ENCODE data around the gene PTH. TPM values are rescaled to one million over a fixed set of nuclear protein-coding genes. Genes with fewer than 3 reads are reported as not detected.

Gene PTH
- total RNA-seq, 2 experiments from 2014 or later: not detected

GRCh38 chr11:13446444-13446843, 49.4 kb downstream of the PTH start:
- peaks cover 32% of the 10 kb centered on the region for H3K4me1 Mint-ChIP-seq (ENCODE audit: low read depth)
- intact Hi-C loops (cut with micrococcal nuclease): no loop called here
- H3K9me3 Mint-ChIP-seq: peaks cover 15% of the 10 kb centered on the region
- H3K36me3 Mint-ChIP-seq: peaks cover 7% of the 10 kb centered on the region
- no peak for DNase-seq
- no peaks in the 10 kb centered on the region for H3K27me3 Mint-ChIP-seq
- no peak overlapping the region for H3K4me3 Mint-ChIP-seq
- POLR2A ChIA-PET: no interaction called here
- H3K27ac Mint-ChIP-seq: no peak overlapping the region
- CTCF ChIA-PET: no interaction called here

GRCh38 chr11:13445588-13445987, 50.2 kb downstream of the PTH start:
- Mint-ChIP-seq H3K36me3 (no peaks in the 10 kb centered on the region), H3K9me3 (peaks cover 8% of the 10 kb centered on the region), H3K27me3 (no peaks in the 10 kb centered on the region), H3K27ac (no peak overlapping the region), H3K4me3 (no peak overlapping the region), H3K4me1 (ENCODE audit: low read depth) (peaks cover 25% of the 10 kb centered on the region)
- intact Hi-C loops (cut with micrococcal nuclease): no loop called here
- DNase-seq: no peak
- ChIA-PET POLR2A (no interaction called here), CTCF (no interaction called here)

Other genes starting within 250 kb of the PTH start
- 10 to 100 TPM; 20.2 to 24.8 TPM for gene BMAL1, start 218.2 kb downstream of the PTH start, total RNA-seq
- 10 to 100 TPM; 22.3 to 24.3 TPM for gene BTBD10, start 32.8 kb downstream of the PTH start, total RNA-seq
- gene FAR1, start 172.7 kb upstream of the PTH start, total RNA-seq: 10 to 100 TPM; 39.5 to 41.3 TPM

Measured in activated CD4-positive, alpha-beta memory T cell treated with anti-CD3 and anti-CD28 coated beads for 36 hours (primary cell).